Epithelial cell of esophagus (primary cell): ENCODE data around the gene CREB5.

Experiments
- DNase-seq: peaks from one replicate; pipeline ENCODE4 v3.0.0; 2010; ENCODE audit warnings: low read depth
- H3K4me3 ChIP-seq: 2 replicates; pipeline ENCODE4 v1.5.1; 2011; ENCODE audit warnings: mild to moderate bottlenecking, low read length, control low read depth
- TF ChIP-seq, protein P1 (sequence below): IDR thresholded peaks from 2 replicates; pipeline ENCODE4 v1.5.1; 2011; ENCODE audit warnings: low read depth, mild to moderate bottlenecking, low read length, control low read depth, inconsistent platforms; ENCODE audit not compliant: insufficient read depth; ENCODE audit errors: missing control alignments

The CREB5 gene

DNA sequence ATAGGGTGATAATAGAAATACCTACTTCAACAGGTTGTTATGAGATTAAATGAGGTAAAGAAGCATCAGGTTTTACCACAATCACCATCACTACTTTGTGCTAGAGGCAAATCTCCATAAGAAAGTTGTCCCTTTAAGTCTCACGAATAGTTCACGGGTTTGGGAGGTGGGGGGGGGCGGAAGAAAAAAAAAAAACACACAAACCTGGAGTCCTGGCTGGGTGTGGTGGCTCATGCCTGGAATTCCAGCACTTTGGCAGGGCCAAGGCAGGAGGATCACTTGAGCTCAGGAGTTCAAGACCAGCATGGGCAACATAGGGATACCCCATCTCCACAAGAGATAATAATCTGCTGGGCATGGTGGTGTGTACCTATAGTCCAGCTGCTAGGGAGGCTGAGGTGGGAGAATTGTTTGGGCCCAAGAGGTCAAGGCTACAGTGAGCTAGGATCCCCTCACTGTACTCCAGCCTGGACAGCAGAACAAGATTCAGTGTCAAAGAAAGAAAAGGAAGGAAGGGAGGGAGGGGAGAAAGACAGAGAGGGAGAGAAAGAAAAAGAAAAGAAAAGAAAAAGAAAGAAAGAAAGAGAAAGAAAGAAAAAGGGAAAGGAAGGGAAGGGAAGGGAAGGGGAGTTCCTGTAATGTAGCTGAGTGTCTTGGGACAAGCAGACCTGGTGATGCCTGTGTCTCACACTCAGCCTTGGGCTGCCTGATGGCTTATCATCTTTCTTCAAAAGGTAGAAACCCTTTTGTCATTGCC lies 231.4 kb downstream of the CREB5 start:
- TF ChIP-seq, protein P1, sequence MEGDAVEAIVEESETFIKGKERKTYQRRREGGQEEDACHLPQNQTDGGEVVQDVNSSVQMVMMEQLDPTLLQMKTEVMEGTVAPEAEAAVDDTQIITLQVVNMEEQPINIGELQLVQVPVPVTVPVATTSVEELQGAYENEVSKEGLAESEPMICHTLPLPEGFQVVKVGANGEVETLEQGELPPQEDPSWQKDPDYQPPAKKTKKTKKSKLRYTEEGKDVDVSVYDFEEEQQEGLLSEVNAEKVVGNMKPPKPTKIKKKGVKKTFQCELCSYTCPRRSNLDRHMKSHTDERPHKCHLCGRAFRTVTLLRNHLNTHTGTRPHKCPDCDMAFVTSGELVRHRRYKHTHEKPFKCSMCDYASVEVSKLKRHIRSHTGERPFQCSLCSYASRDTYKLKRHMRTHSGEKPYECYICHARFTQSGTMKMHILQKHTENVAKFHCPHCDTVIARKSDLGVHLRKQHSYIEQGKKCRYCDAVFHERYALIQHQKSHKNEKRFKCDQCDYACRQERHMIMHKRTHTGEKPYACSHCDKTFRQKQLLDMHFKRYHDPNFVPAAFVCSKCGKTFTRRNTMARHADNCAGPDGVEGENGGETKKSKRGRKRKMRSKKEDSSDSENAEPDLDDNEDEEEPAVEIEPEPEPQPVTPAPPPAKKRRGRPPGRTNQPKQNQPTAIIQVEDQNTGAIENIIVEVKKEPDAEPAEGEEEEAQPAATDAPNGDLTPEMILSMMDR, result no peak
- no peak for DNase-seq
- H3K4me3 ChIP-seq, result no peak overlapping the region

DNA sequence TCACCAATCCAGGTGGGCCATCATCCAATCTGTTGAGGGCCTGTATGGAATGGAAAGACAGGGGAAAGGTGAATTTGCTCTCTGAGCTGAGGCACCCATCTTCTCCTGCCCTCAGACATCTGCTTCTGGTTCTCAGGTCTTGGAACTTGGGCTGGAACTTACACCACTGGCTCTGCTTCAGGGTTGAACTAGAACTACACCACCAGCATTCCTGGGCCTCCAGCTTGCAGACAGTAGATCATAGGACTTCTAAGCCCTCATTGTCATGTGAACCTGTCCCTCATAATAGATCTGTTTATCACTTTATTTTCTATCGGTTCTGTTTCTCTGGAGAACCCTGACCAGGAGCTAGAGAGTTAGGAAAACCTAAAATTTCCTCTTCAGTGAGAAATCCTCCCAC lies 233.5 kb downstream of the CREB5 start:
- no peak for DNase-seq
- TF ChIP-seq, protein P1, result no peak
- no peak overlapping the region for H3K4me3 ChIP-seq

DNA sequence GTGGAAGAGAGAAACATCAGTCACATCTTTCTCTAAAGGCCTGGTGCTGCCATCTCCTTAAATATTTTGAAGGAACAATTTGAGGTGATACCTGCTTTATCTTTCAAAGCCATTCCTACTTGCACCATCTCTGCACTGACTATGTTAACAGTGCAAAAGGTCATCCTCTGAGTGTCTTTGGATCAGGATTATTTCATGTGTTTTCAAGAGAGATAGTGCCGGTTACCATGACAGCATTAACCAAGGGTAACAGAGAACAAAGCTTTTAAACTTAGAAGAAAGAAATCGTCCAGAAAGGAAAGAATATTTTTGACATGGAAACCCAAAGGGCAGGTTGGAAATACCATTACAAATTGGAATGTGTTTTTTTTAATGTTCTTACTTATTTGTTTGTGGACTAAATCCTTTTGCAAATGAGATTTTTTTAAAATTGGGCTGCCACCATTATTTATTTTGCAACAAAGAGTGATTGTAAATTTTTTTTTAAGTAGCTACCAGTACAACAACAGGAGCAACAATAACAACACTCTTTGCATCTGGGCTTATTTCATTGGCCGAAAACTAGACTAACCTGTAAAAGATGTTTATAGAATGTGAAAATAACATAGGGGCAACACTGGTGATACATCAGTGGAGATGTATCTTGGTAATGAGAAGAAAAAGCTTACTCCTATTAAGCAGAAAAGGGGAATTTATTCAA lies 234.2 kb downstream of the CREB5 start:
- TF ChIP-seq, protein P1, result no peak
- no peak overlapping the region for H3K4me3 ChIP-seq
- no peak for DNase-seq

DNA sequence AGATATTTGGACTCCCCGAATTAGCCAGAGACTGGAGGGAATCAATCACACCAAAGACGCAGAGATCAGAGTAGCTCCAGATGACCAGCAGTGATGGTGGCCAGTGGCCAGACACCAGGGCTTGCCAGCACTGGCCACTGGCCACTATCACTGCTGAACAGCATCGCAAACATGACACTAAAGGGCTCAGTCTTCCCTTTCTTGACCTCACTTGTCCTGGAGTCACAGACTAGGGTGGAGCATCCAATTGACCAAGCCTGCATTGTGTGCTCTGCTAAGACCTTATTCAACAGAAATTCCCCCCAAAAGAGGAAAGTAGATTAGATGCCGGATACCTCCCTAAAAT lies 234.7 kb downstream of the CREB5 start:
- TF ChIP-seq, protein P1, result no peak
- no peak for DNase-seq
- H3K4me3 ChIP-seq, result no peak overlapping the region

DNA sequence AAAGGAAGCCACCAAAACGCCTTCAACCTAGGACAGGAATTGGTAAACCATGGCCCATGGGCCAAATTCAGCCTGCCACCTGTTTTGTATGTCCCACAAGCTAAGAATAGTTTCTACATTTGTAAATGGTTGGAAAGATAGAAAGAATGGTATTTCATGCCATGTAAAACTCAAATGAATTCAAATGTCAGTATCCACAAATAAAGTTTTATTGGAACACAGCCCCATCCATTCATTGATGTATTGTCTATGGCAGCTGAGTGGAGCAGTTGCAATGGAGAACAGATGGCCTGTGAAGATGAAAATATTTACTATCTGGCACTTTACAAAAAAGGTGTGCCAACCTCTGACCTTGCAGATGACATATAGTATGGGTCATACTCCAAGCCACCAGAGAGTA lies 236.9 kb downstream of the CREB5 start:
- DNase-seq, result no peak
- TF ChIP-seq, protein P1, result no peak

DNA sequence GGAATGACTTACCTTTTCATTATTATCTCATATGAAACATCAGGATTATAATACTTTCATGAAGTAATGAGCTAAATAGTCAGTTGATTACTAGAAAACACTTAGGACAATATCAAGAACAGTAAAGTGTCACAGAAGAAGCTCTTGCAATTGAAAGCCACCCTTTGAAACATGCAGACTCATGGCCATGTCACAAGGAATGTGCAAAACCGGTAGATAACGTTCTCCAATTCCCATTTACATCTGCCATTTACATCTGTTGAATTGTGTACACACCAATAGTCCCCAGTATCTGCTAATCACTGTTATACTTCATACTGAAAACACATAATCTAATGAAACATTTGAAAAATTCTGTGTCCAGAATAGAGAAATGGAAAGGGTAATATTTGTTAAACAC lies 237.5 kb downstream of the CREB5 start:
- TF ChIP-seq, protein P1, result no peak
- no peak for DNase-seq
- no peak overlapping the region for H3K4me3 ChIP-seq

More for the DNA sequence above, 236.9 kb downstream of the CREB5 start:
- no peak overlapping the region for H3K4me3 ChIP-seq
